ENCODE measurements around the gene DNAH2. TPM values are rescaled to one million over a fixed set of nuclear protein-coding genes. Genes with fewer than 3 reads are reported as not detected.

Gene DNAH2
- total and polyA plus RNA-seq, 9 of the 15 experiments (the other 6 are each of a cell fraction or from before 2014, with no cell fraction given): 0.03 TPM; not detected in 8

DNA sequence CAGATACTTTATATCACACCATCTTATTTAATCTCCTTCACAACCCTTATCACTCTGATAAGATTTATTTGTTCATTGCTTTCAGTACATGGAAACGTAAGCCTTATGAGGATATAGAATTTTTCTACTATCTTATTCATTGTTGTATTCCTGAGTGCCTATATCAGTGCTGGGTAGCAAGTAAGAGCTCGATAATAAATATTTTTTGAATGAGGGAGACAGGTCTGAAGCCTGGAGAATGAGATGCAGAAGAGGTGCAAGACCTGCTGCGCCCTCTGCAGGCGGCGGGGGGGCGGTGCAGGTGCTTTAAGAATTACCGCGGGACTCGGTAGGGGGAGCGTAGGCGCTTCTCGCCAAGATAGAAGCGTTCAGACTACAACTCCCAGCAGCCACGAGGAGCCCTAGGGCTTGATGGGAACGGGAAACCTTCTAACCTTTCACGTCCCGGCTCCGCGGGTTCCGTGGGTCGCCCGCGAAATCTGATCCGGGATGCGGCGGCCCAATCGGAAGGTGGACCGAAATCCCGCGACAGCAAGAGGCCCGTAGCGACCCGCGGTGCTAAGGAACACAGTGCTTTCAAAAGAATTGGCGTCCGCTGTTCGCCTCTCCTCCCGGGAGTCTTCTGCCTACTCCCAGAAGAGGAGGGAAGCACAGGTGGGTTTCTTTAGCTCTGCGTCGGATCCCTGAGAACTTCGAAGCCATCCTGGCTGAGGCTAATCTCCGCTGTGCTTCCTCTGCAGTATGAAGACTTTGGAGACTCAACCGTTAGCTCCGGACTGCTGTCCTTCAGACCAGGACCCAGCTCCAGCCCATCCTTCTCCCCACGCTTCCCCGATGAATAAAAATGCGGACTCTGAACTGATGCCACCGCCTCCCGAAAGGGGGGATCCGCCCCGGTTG is 29.4 kb upstream of the DNAH2 start, which contains the start of gene WRAP53 (continued):
- TF ChIP-seq, protein P1, sequence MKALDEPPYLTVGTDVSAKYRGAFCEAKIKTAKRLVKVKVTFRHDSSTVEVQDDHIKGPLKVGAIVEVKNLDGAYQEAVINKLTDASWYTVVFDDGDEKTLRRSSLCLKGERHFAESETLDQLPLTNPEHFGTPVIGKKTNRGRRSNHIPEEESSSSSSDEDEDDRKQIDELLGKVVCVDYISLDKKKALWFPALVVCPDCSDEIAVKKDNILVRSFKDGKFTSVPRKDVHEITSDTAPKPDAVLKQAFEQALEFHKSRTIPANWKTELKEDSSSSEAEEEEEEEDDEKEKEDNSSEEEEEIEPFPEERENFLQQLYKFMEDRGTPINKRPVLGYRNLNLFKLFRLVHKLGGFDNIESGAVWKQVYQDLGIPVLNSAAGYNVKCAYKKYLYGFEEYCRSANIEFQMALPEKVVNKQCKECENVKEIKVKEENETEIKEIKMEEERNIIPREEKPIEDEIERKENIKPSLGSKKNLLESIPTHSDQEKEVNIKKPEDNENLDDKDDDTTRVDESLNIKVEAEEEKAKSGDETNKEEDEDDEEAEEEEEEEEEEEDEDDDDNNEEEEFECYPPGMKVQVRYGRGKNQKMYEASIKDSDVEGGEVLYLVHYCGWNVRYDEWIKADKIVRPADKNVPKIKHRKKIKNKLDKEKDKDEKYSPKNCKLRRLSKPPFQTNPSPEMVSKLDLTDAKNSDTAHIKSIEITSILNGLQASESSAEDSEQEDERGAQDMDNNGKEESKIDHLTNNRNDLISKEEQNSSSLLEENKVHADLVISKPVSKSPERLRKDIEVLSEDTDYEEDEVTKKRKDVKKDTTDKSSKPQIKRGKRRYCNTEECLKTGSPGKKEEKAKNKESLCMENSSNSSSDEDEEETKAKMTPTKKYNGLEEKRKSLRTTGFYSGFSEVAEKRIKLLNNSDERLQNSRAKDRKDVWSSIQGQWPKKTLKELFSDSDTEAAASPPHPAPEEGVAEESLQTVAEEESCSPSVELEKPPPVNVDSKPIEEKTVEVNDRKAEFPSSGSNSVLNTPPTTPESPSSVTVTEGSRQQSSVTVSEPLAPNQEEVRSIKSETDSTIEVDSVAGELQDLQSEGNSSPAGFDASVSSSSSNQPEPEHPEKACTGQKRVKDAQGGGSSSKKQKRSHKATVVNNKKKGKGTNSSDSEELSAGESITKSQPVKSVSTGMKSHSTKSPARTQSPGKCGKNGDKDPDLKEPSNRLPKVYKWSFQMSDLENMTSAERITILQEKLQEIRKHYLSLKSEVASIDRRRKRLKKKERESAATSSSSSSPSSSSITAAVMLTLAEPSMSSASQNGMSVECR (CRISPR knock-in tag; IDR thresholded peaks at IDR 0.05): no peak
- TF ChIP-seq POLR2G (IDR thresholded peaks at IDR 0.05; ENCODE audit: low read depth, low read length): peak; percentile 73
- TF ChIP-seq GABPA (tag; conservative IDR thresholded peaks at IDR 0.05; ENCODE audit: low read depth): peak; percentile 50
- no peak for TF ChIP-seq CREBBP (IDR thresholded peaks at IDR 0.05; ENCODE audit: low read depth, low read length)
- no peak for TF ChIP-seq C11orf30 (IDR thresholded peaks at IDR 0.05; ENCODE audit: low read depth)
- TF ChIP-seq, protein P2, sequence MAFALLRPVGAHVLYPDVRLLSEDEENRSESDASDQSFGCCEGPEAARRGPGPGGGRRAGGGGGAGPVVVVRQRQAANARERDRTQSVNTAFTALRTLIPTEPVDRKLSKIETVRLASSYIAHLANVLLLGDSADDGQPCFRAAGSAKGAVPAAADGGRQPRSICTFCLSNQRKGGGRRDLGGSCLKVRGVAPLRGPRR (CRISPR knock-in tag; IDR thresholded peaks at IDR 0.05): no peak
- TF ChIP-seq, protein P3, sequence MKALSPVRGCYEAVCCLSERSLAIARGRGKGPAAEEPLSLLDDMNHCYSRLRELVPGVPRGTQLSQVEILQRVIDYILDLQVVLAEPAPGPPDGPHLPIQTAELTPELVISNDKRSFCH (CRISPR knock-in tag; IDR thresholded peaks at IDR 0.05): no peak
- TF ChIP-seq, protein P3 (tag; IDR thresholded peaks at IDR 0.05): no peak
- no peak for TF ChIP-seq CSDE1 (IDR thresholded peaks at IDR 0.05)
- TF ChIP-seq MTA2 (IDR thresholded peaks at IDR 0.05; ENCODE audit: low read depth): no peak
- TF ChIP-seq GABPB1 (CRISPR knock-in tag; IDR thresholded peaks at IDR 0.05): peak; percentile 60; the same call in 1 of the 2 replicates
- TF ChIP-seq DPF2 (IDR thresholded peaks at IDR 0.05): no peak
- TF ChIP-seq CBX5 (IDR thresholded peaks at IDR 0.05; ENCODE audit: borderline replicate concordance, low read depth): no peak
- peak; percentile 49; the same call in 1 of the 2 replicates for TF ChIP-seq KLF16 (IDR thresholded peaks at IDR 0.05)
- peak; percentile 84 for TF ChIP-seq XRCC5 (IDR thresholded peaks at IDR 0.05; ENCODE audit: low read depth, low read length)
- TF ChIP-seq CTBP1 (IDR thresholded peaks at IDR 0.05; ENCODE audit: borderline replicate concordance): no peak; the same call in 1 of the 2 replicates
- TF ChIP-seq, protein P4, sequence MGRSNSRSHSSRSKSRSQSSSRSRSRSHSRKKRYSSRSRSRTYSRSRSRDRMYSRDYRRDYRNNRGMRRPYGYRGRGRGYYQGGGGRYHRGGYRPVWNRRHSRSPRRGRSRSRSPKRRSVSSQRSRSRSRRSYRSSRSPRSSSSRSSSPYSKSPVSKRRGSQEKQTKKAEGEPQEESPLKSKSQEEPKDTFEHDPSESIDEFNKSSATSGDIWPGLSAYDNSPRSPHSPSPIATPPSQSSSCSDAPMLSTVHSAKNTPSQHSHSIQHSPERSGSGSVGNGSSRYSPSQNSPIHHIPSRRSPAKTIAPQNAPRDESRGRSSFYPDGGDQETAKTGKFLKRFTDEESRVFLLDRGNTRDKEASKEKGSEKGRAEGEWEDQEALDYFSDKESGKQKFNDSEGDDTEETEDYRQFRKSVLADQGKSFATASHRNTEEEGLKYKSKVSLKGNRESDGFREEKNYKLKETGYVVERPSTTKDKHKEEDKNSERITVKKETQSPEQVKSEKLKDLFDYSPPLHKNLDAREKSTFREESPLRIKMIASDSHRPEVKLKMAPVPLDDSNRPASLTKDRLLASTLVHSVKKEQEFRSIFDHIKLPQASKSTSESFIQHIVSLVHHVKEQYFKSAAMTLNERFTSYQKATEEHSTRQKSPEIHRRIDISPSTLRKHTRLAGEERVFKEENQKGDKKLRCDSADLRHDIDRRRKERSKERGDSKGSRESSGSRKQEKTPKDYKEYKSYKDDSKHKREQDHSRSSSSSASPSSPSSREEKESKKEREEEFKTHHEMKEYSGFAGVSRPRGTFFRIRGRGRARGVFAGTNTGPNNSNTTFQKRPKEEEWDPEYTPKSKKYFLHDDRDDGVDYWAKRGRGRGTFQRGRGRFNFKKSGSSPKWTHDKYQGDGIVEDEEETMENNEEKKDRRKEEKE (IDR thresholded peaks at IDR 0.05; ENCODE audit: borderline replicate concordance in 1 of 2, control insufficient read depth in 1 of 2, low read depth in 2 of 2, low read length in 1 of 2): no peak
- TF ChIP-seq ZNF707 (CRISPR knock-in tag; conservative IDR thresholded peaks at IDR 0.05): no peak
- no peak for TF ChIP-seq SMAD1 (IDR thresholded peaks at IDR 0.05; ENCODE audit: low read depth, low read length, partially characterized antibody)
- no peak for TF ChIP-seq KDM4B (IDR thresholded peaks at IDR 0.05; ENCODE audit: borderline replicate concordance in 2 of 2, low read depth in 1 of 2)

All from K562 (cell line).